IMR-90 (cell line): Measurements from ENCODE around the gene PIM3. TPM values are rescaled to one million over a fixed set of nuclear protein-coding genes. Genes with fewer than 3 reads are reported as not detected.

Experiments
- ATAC-seq: fragments of 200-7000 bp; cut with Tn5 transposase; 2 replicates; pipeline ENCODE4 v1.9.1; 2020; ENCODE audit warnings: low read depth, mild to moderate bottlenecking, moderate library complexity
- BruUV-seq: library from RNA; stranded (reverse); fragments of 400-500 nt; replicated peaks from 2 replicates; lab custom pipeline; 2021; lab: Mats Ljungman, UMichigan
- CTCF ChIA-PET: fragments of 300-600 bp; formaldehyde crosslinking; extraction: SDS; loops from one replicate; lab custom pipeline; 2021; ENCODE audit warnings: antibody characterized with exemption; lab: Yijun Ruan, JAX
- POLR2A ChIA-PET: fragments of 300-600 bp; sonication (Branson Sonifier 250); formaldehyde crosslinking; loops from one replicate; lab custom pipeline; 2022; ENCODE audit warnings: antibody characterized with exemption; ENCODE audit not compliant: unreplicated experiment; lab: Charles Lee
- DNase-seq: peaks from one replicate; pipeline ENCODE4 v3.0.0; 2013
- H2AFZ ChIP-seq: replicated peaks from 2 replicates; pipeline ENCODE3; 2013; ENCODE audit warnings: low read length, mild to moderate bottlenecking; ENCODE audit not compliant: poor library complexity
- H2AK5ac ChIP-seq: 2 replicates; pipeline ENCODE4 v1.6.1; 2013; ENCODE audit warnings: low read depth, low read length, inconsistent platforms
- H2AK9ac ChIP-seq: replicated peaks from 2 replicates; pipeline ENCODE3; 2013; ENCODE audit warnings: mild to moderate bottlenecking, low read depth, low read length, moderate library complexity; ENCODE audit not compliant: poor library complexity
- H2BK120ac ChIP-seq: 2 replicates; pipeline ENCODE4 v1.6.1; 2013; ENCODE audit warnings: low read depth, low read length, inconsistent platforms
- H2BK15ac ChIP-seq: 3 replicates; pipeline ENCODE4 v1.6.1; 2013; ENCODE audit warnings: low read depth, low read length, inconsistent platforms
- H2BK20ac ChIP-seq: 2 replicates; pipeline ENCODE4 v1.6.1; 2013; ENCODE audit warnings: low read depth, mild to moderate bottlenecking, inconsistent platforms, low read length, moderate library complexity
- H2BK5ac ChIP-seq: 2 replicates; pipeline ENCODE4 v1.6.1; 2013; ENCODE audit warnings: mild to moderate bottlenecking, low read depth, low read length, inconsistent platforms; ENCODE audit not compliant: poor library complexity, severe bottlenecking
- H3K14ac ChIP-seq: replicated peaks from 2 replicates; pipeline ENCODE4 v1.6.1; 2013; ENCODE audit warnings: low read depth, low read length, inconsistent platforms
- H3K18ac ChIP-seq: 2 replicates; pipeline ENCODE4 v1.6.1; 2013; ENCODE audit warnings: low read depth, low read length, control low read depth
- H3K23ac ChIP-seq: 2 replicates; pipeline ENCODE4 v1.6.1; 2013; ENCODE audit warnings: low read depth, low read length, inconsistent platforms
- H3K27ac ChIP-seq: 2 replicates; pipeline ENCODE4 v1.5.1; 2013; ENCODE audit warnings: mild to moderate bottlenecking, control low read depth, low read length; ENCODE audit not compliant: insufficient read depth
- H3K27me3 ChIP-seq: 2 replicates; pipeline ENCODE4 v1.6.1; 2013; ENCODE audit warnings: low read length; ENCODE audit not compliant: control insufficient read depth, insufficient read depth
- H3K36me3 ChIP-seq: 2 replicates; pipeline ENCODE4 v1.6.1; 2013; ENCODE audit warnings: low read length, mixed read lengths; ENCODE audit not compliant: control insufficient read depth, insufficient read depth
- H3K4ac ChIP-seq: 2 replicates; pipeline ENCODE4 v1.6.1; 2013; ENCODE audit warnings: low read depth, low read length, inconsistent platforms
- H3K4me1 ChIP-seq: 2 replicates; pipeline ENCODE4 v1.6.1; 2013; ENCODE audit warnings: low read length, mixed read lengths; ENCODE audit not compliant: control insufficient read depth, insufficient read depth
- H3K4me2 ChIP-seq: 2 replicates; pipeline ENCODE4 v1.6.1; 2013; ENCODE audit warnings: low read depth, mild to moderate bottlenecking, control low read depth, low read length, moderate library complexity
- H3K4me3 ChIP-seq: 2 replicates; pipeline ENCODE4 v1.5.1; 2013; ENCODE audit warnings: low read depth, mild to moderate bottlenecking, control low read depth, low read length, moderate library complexity; ENCODE audit not compliant: insufficient read depth
- H3K56ac ChIP-seq: 2 replicates; pipeline ENCODE4 v1.6.1; 2013; ENCODE audit warnings: low read length, inconsistent platforms; ENCODE audit not compliant: insufficient read depth; ENCODE audit errors: extremely low read depth
- H3K79me1 ChIP-seq, 2 experiments: 2 replicates each; pipeline ENCODE4 v1.6.1; 2013; ENCODE audit warnings: low read length in 2 of 2, inconsistent platforms in 1 of 2, low read depth in 1 of 2
- H3K9ac ChIP-seq: 2 replicates; pipeline ENCODE4 v1.6.1; 2013; ENCODE audit warnings: low read depth, low read length, control low read depth
- H3K9me1 ChIP-seq: 2 replicates; pipeline ENCODE4 v1.6.1; 2013; ENCODE audit warnings: low read length, inconsistent platforms; ENCODE audit not compliant: insufficient read depth
- H3K9me3 ChIP-seq: 2 replicates; pipeline ENCODE4 v1.6.1; 2013; ENCODE audit warnings: low read length; ENCODE audit not compliant: control insufficient read depth, insufficient read depth
- H4K20me1 ChIP-seq: 2 replicates; pipeline ENCODE4 v1.6.1; 2013; ENCODE audit warnings: low read length, inconsistent platforms; ENCODE audit not compliant: insufficient read depth
- H4K5ac ChIP-seq: 2 replicates; pipeline ENCODE4 v1.6.1; 2013; ENCODE audit warnings: mild to moderate bottlenecking, low read depth, low read length, control low read depth
- H4K8ac ChIP-seq, 2 experiments: 2 replicates each; pipeline ENCODE4 v1.6.1; 2013; ENCODE audit warnings: low read depth in 2 of 2, low read length in 2 of 2, control low read depth in 1 of 2, inconsistent platforms in 1 of 2
- H4K91ac ChIP-seq: 2 replicates; pipeline ENCODE4 v1.6.1; 2013; ENCODE audit warnings: low read depth, low read length, inconsistent platforms; ENCODE audit not compliant: insufficient read depth
- CEBPB ChIP-seq: IDR thresholded peaks from 2 replicates; pipeline ENCODE4 v1.6.1; 2012; ENCODE audit warnings: low read depth, low read length, improper control_type of control experiment
- CHD1 ChIP-seq: IDR thresholded peaks from 2 replicates; pipeline ENCODE4 v1.6.1; 2012; ENCODE audit warnings: low read depth, low read length, improper control_type of control experiment
- ELK1 ChIP-seq: fragments of 150-350 bp; IDR thresholded peaks from 2 replicates; pipeline ENCODE4 v1.6.1; 2016; ENCODE audit warnings: low read depth, mild to moderate bottlenecking, low read length, moderate library complexity, borderline replicate concordance
- FOS ChIP-seq: fragments of 150-350 bp; IDR thresholded peaks from 2 replicates; pipeline ENCODE4 v1.6.1; 2016; ENCODE audit warnings: low read depth, low read length
- MAFK ChIP-seq: IDR thresholded peaks from 2 replicates; pipeline ENCODE4 v1.6.1; 2012; ENCODE audit warnings: low read depth, low read length, improper control_type of control experiment
- MAZ ChIP-seq: IDR thresholded peaks from 2 replicates; pipeline ENCODE4 v1.6.1; 2012; ENCODE audit warnings: low read depth, mild to moderate bottlenecking, low read length, improper control_type of control experiment, moderate library complexity, borderline replicate concordance
- MXI1 ChIP-seq: IDR thresholded peaks from 2 replicates; pipeline ENCODE4 v1.6.1; 2012; ENCODE audit warnings: low read depth, mild to moderate bottlenecking, low read length, moderate library complexity, borderline replicate concordance
- NFE2L2 ChIP-seq: fragments of 150-350 bp; IDR thresholded peaks from 2 replicates; pipeline ENCODE4 v1.6.1; 2016; ENCODE audit warnings: low read depth, mild to moderate bottlenecking, low read length
- RAD21 ChIP-seq: IDR thresholded peaks from 2 replicates; pipeline ENCODE4 v1.6.1; 2012; ENCODE audit warnings: low read length, improper control_type of control experiment
- RCOR1 ChIP-seq: IDR thresholded peaks from 2 replicates; pipeline ENCODE4 v1.6.1; 2012; ENCODE audit warnings: mild to moderate bottlenecking, low read length, improper control_type of control experiment; ENCODE audit not compliant: insufficient replicate concordance
- RFX5 ChIP-seq: IDR thresholded peaks from 2 replicates; pipeline ENCODE4 v1.8.0; 2012; ENCODE audit warnings: low read depth, mild to moderate bottlenecking, low read length, moderate library complexity
- USF2 ChIP-seq: fragments of 150-350 bp; IDR thresholded peaks from 2 replicates; pipeline ENCODE4 v1.6.1; 2017; ENCODE audit warnings: mild to moderate bottlenecking, antibody characterized with exemption, low read length, low read depth
- WGBS, 2 experiments: methylation state at CpG; one replicate each; pipeline versions ENCODE4 v1.1.5 to v1.1.7; 2013; ENCODE audit warnings: missing lambda C conversion rate in 2 of 2; ENCODE audit not compliant: insufficient read length in 1 of 2; ENCODE audit errors: extremely low coverage in 2 of 2; 5-methylcytosine and 5-hydroxymethylcytosine counted together
- dilution Hi-C: fragments of 300-500 bp; cut with HindIII; formaldehyde crosslinking; loops from one replicate; pipeline ENCODE4 v1.14.3; 2018; ENCODE audit warnings: low sequenced_read_pairs; ENCODE audit not compliant: unreplicated experiment
- in situ Hi-C: fragments of 300-500 bp; cut with MboI; formaldehyde crosslinking; loops from 3 replicates; pipeline ENCODE4 v1.14.3; 2019; ENCODE audit warnings: low sequenced_read_pairs, inconsistent platforms, mixed read lengths
- intact Hi-C: fragments of 100-400 bp; cut with micrococcal nuclease; formaldehyde crosslinking; loops from 2 replicates; pipeline ENCODE4 v1.10.0; 2022
- polyA plus RNA-seq, 3 experiments: library from polyadenylated mRNA; depleted of rRNA; stranded (reverse); fragments of >200 nt; gene quantifications; 2 replicates each; pipeline ENCODE4 v1.2.3, GENCODE V29; 2012; ENCODE audit warnings: low replicate concordance in 1 of 3
- total RNA-seq: library from RNA; depleted of rRNA; stranded (reverse); fragments of >200 nt; gene quantifications from 2 replicates; pipeline ENCODE4 v1.2.3, GENCODE V29; 2012

The PIM3 gene
- total and polyA plus RNA-seq, 2 of the 4 experiments (the other 2 are of a cell fraction): 8.6 to 24.7 TPM

DNA sequence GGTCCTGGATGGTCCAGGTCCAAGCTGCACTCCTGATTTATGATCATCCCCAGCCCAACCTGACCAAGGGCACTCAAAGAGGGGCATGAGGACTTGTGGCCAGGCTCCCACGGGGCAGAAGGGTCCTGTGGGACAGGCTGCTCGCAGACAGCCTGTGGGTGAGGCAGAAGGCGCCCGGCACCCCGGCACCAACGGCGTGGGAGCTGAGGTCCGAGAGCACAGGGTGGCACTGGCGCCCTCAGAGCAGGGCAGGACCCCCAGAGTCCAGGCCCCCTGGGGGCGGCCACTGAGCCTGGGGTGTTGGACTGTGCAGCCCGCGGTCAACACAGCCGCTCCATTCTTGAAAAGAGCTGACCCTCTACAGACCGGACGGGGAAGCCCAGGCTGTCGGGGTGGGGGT lies 48.7 kb downstream of the PIM3 start:
- no peak overlapping the region for H3K56ac ChIP-seq
- no peaks in the 10 kb centered on the region for H3K36me3 ChIP-seq
- H2BK120ac ChIP-seq: no peak overlapping the region
- H3K4me1 ChIP-seq: no peaks in the 10 kb centered on the region
- no peak overlapping the region for H4K91ac ChIP-seq
- H3K4me2 ChIP-seq: no peak overlapping the region
- H2AFZ ChIP-seq: no peak overlapping the region
- dilution Hi-C loops (no loop called here), in situ Hi-C loops (no loop called here), intact Hi-C loops (no loop called here)
- no peak overlapping the region for H3K4ac ChIP-seq
- H4K8ac ChIP-seq: no peak overlapping the region
- H3K9me3 ChIP-seq: no peaks in the 10 kb centered on the region; the same call in 1 of the 2 replicates
- CTCF ChIA-PET: no interaction called here
- no peak overlapping the region for H2BK5ac ChIP-seq
- no peak for TF ChIP-seq RCOR1
- no peak for TF ChIP-seq FOS
- no peak for TF ChIP-seq CHD1
- TF ChIP-seq RAD21: no peak
- TF ChIP-seq MXI1: no peak
- TF ChIP-seq MAZ: no peak
- TF ChIP-seq RFX5: no peak
- TF ChIP-seq CEBPB: no peak
- TF ChIP-seq MAFK: no peak
- no peak for TF ChIP-seq ELK1
- no peak for TF ChIP-seq NFE2L2
- TF ChIP-seq USF2: no peak
- H4K5ac ChIP-seq: no peak overlapping the region
- no peaks in the 10 kb centered on the region for H3K79me1 ChIP-seq
- DNase-seq (no peak), ATAC-seq (no peak)
- no peak overlapping the region for H3K4me3 ChIP-seq
- H3K9me1 ChIP-seq: no peaks in the 10 kb centered on the region
- no peak overlapping the region for H3K23ac ChIP-seq
- H3K18ac ChIP-seq: no peak overlapping the region
- BruUV-seq: no TSS peak
- POLR2A ChIA-PET: no interaction called here
- no peak overlapping the region for H2BK20ac ChIP-seq
- H3K9ac ChIP-seq: no peak overlapping the region
- H2AK5ac ChIP-seq: no peak overlapping the region
- peaks cover 47% of the 10 kb centered on the region for H3K27me3 ChIP-seq
- no peak overlapping the region for H2AK9ac ChIP-seq
- WGBS, 2 experiments: 76% methylated on average over 2 of the region's 16 CpGs; no CpG with 5 or more reads in 1 of the 2 experiments
- no peak overlapping the region for H2BK15ac ChIP-seq
- no peak overlapping the region for H3K14ac ChIP-seq
- no peaks in the 10 kb centered on the region for H4K20me1 ChIP-seq
- H3K27ac ChIP-seq: no peak overlapping the region
